Measurements from ENCODE around the gene UBE2D3.
A peak's percentile ranks its signal among the peaks of the same experiment; 100 is the strongest.

Gene UBE2D3

DNA sequence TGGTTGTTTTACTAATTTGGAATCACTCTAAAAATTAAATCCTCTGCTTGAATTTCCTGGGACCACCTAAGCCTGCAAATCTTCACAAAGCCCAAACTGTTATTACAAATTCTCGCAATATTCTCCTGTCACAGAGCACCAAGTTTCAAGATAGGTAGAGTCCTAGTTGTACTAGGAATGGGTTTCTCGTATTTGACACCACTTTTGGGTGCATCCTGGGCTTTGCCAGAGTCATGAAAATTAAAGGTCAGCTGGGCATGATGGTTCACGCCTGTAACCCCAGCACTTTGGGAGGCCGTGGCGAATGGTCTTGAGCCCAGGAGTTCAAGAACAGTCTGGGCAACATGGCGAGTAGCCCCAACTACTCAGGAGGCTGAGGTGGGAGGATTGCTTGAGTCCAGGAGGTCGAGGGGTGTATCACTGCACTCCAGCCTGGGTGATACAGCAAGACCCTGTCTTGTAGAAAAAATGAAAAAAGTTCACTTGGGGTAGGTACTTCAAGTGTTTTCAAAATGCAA lies 36.0 kb downstream of the UBE2D3 start:
- no peak for DNase-seq (ENCODE audit: low read depth in 2 of 2)

DNA sequence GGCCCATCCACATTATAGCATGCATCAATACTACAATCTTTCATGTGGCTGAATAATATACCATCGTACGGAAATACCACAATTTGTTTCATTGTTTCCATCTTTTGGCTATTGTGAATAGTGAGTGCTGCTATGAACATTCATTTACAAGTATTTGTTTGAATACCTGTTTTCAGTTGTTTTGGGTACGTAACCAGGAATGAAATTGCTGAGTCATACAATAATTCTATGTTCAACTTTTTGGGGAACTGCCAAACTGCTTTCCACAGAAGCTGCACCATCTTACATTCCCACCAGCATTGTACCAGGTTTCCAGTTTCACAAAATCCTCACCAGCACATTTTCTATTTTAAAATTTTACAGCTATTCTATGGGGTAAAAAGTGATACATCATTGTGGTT lies 38.0 kb downstream of the UBE2D3 start:
- no peak for DNase-seq (ENCODE audit: low read depth in 2 of 2)

DNA sequence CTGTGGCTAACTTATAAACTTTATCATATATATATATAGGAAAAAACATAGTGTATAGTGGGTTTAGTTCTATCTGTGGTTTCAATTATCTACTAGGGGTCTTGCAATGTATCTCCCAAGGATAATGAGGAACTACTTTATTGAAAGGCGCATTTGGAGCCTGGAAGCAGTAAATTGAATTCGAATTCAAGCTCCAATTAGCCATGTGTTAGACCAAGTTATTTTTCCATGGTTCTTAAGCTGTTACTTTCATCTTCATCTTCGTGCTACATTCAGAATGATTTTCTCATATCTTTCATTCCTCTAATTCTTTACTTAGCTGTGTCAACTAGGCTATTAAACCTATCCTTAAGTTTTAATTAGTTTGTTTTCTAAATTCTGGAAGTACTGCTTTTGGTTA lies 39.4 kb downstream of the UBE2D3 start:
- no peak for DNase-seq (ENCODE audit: low read depth in 2 of 2)

DNA sequence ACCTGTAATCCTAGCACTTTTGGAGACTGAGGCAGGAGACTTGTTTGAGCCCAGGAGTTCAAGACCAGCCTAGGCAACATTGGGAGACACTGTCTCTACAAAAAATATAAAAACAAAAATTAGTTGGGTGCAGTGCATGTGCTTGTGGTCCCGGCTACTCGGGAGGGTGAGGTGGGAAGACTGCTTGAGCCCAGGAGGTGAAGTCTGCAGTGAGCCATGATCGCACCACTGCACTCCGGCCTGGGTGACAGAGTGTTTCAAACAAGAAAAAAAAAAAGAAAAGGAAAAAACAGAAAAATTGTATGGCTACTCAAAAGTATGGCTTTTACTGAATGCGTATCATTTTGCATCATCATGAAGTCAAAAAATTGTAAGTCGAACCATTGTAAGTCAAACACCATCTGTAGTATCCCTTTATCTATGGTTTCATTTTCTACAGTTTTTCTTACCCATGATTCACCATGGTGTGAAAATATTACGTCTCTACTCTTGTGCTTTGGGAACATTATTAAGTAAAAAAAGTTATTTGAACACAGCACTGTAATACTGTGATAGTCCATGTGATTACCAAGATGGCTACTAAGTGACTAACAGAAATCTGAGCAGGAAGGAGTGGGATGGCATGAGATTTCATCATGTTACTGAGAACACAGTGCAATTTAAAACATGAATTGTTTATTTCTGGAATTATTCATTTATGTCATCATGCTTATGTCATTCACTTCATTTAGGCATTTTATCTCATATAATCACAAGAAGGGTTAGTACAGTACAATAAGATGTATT lies 40.1 kb downstream of the UBE2D3 start:
- no peak for DNase-seq (ENCODE audit: low read depth in 2 of 2)

DNA sequence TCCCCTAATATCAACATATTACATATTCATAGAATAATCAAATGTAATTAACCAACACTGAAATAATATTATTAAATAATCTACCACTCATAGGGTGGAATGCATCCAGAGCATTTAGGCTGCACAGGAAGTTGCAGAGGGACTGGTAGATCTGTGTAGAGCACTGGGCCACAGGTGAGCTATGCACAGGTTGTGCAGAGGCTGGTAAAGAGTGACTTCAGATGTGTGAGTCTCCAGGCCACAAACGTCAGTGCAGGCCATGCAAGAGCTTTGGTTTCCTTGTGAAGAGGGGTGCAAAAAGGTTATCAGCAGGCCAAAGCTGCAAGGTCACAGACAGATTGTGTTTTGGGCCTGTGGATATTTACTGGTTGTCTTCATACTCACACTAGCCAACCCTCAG lies 41.1 kb downstream of the UBE2D3 start:
- no peak for DNase-seq (ENCODE audit: low read depth in 2 of 2)

DNA sequence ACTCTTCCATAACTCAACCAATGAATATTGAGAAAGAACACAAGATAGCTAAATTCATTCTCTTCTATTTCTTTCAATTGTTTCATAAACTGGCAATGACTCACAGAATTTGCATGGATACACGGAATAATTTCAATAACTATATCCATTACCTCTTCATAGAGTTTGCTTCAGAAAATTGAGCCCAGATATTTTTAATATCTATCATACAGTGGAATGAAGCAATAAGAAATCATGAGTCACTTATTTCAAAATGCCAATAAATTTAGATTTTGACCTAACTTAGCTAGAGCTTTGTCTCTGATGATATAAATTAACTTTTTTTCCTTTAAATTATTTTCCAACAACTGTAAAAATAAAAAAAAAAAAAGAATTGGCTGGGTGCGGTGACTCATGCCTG lies 44.3 kb downstream of the UBE2D3 start:
- no peak for DNase-seq (ENCODE audit: low read depth in 2 of 2)

DNA sequence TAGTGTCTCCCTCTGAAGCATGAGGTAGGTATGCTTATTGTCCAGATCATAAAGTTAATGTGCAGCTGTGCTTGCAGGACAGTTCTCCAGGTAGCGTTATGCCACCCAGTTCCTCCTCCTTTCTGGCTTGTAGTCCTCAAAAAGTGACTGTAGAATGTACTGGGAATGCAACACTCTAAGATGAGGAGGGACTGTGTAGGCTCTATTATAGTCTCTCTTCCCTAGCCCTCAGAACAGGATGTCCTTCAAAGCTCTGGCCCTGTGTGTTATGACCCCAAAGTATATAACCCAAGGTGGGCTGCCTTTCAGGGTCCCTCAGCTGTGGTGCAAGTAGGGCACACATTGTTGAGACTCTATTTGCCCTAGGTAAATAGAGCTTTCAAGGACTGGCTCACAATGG lies 45.8 kb downstream of the UBE2D3 start:
- DNase-seq (ENCODE audit: low read depth in 2 of 2), result no peak

DNA sequence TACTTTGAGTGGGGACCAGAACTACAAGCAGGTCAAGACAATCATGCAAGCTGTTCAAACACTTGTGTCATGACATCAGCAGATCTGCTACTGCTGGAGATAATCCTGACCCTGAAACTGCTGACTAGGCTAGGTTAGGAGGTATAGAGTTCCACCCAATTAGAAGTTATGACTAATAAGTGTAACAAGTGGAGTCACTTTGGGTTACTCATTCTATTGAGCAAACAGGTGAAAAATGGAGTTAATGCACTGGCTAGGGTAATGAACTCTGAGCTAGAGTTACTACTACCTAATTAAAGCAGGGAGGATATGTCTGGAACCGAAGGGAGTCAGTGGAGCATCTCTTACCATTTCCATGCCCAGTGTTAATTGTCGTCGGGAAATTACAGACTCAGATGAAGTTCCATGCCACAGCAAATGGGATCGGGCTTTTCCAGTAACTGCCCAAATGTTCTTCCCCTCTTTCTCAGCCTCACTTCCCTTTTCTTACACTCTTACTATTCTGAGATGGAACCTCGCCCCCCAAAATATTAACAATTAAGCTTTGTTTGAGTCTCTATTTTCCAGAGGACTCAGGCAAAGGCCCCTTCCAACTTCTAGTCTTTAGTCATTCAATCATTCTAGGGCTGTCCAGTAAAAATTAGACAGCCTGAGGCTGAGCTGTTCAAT lies 46.7 kb downstream of the UBE2D3 start:
- no peak for DNase-seq (ENCODE audit: low read depth in 2 of 2)

DNA sequence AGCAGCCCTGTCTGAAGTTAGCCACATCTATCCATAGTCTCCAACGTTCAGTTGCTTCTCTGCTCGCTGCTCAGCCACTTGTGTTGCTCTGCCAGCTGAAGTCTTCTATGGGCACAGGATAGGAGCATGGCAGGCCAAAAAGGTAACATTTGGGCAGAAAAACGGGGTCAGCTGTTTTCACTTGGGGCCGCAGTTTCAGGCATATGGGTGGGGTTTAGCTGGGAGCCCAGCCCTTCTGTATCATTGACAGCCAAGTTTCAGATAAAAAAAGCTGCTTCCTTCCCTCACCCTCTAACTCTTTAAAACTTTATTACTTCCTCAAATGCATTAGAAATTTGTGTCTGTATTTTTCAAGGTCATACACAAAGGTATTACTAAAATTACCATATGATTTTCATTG lies 48.1 kb downstream of the UBE2D3 start:
- DNase-seq (ENCODE audit: low read depth in 2 of 2), result no peak

DNA sequence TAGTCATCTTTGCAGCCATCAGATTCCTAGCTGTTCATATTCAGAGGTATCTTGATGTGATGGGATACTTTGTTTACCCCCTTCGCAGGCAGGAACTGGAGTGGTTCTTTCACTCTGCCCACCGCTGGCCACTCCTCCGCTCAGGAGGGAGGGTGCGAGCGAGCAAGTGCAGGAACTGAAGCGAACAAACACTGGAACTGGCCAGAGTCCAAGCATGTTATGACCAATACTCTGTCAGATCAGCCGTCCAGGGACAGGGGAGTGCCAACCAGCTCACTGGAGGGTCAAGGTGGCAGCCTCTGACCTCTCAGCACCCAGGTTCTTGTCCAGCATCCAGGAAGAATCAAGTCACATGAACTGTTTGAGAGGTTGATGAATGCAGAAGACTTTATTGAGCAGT lies 48.6 kb downstream of the UBE2D3 start:
- DNase-seq (ENCODE audit: low read depth in 2 of 2), result no peak

DNA sequence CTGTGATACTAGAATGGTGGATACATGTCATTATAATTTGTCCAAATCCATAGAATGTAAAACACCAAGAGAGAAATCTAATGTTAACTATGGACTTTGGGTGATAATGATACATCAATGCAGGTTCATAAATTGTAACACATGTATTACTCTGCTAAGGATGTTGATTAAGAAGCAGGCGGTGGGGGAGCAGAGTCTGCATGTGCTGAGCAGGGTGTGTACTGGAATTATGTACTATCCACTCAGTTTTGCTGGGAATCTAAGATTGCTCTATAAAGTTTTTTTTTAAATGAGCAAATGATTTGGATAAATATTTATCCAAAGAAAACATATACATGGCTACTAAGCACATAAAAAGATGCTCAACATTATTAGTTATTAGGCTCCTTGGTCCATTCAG lies 51.5 kb downstream of the UBE2D3 start:
- no peak for DNase-seq (ENCODE audit: low read depth in 2 of 2)

DNA sequence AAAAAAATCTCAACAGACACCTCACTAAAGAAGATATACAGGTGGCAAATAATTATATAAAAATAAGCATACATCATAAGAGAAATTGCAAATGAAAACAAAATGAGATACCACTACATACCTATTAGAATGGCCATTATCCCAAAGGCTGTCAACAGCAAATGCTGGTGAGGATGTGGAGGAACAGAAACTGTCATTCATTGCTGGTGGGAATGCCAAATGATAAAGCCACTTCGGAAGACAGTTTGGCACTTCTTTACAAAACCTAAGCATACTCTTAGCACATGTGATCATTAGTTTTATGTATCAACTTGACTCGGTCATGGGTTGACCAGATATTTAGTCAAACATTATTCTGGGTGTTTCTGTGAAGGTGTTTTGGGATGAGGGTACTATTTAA lies 53.1 kb downstream of the UBE2D3 start:
- DNase-seq (ENCODE audit: low read depth in 2 of 2), result no peak

DNA sequence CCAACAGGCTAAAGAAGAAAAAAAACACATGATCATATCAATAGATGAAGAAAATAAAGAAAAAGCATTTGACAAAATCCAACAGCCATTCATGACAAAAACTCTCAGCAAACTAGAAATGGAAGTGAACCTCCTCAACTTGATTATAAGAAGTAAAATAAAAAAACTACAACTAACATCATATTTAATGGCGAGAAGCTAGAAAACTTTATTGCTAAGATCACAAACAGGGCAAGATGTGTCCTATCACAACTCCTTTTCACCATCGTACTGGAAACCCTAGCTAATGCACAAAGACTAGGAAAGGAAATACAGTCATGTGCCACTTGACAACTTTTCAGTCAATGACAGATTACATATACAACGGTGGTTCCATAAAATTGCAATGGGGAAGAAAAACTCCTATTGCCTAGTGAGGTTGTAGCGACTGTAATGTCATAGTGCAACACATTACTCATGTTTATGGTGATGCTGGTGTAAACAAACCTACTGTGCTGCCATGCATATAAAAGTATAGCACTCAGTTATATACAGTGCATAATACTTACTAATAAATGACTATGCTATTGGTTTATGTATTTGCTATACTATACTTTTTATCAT lies 54.5 kb downstream of the UBE2D3 start:
- no peak for DNase-seq (ENCODE audit: low read depth in 2 of 2)

DNA sequence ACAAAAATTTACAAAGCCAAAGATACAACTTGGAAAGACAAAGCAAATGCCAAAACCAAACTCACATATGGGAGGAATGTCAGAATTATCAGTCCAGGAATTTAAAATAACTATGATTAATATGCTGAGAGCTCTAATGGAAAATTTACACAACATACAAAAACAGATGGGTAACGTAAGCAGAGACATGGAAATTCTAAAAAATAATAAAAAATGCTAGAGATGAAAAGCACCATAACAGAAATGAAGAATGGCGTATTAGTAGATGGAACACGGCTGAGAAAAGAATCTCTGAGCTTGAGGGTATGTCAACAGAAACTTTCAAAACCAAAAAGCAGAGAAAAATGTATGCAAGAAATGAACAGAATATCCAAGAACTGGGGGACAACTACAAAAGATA lies 62.5 kb downstream of the UBE2D3 start:
- DNase-seq (ENCODE audit: low read depth in 2 of 2), result no peak

DNA sequence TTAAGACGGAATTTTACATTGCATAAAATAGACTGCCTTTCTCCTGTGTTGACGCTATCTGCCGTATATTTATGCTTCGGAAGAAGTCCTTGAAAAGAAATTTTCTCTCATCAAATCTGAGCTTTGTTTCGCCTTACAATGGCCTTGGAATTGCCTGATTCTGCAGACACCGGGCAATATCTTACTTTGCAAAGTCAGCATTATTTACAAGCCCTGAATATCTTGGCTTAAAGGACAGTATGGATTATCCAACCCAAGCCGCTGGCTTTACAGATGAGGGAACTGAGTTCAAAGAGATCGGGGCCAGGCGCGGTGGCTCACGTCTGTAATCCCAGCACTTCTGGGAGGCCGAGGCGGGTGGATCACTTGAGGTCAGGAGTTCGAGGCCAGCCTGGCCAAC lies 65.4 kb downstream of the UBE2D3 start:
- DNase-seq (ENCODE audit: low read depth in 2 of 2), result no peak

DNA sequence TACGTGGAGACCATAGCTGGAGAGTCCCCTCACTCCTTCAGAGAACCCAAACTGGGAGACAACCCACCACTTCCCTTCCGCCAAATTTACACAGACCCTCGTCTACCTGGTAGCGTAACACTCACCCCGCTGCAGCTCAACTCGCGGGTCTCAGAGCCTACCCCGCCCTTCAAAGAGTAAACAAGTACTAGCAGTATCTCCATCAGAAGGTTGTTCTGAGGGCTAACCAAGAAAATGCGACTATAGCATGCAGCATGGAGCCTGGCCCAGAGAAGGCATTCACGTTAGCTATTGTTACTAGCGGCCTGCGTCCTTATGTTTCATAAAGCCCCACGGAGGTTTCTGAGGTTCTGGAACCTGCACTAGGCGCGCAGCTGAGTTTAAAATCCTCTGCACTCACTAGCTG lies 66.1 kb downstream of the UBE2D3 start:
- peak in 1 of 2 donors; percentile 1 for DNase-seq (ENCODE audit: low read depth in 2 of 2)

DNA sequence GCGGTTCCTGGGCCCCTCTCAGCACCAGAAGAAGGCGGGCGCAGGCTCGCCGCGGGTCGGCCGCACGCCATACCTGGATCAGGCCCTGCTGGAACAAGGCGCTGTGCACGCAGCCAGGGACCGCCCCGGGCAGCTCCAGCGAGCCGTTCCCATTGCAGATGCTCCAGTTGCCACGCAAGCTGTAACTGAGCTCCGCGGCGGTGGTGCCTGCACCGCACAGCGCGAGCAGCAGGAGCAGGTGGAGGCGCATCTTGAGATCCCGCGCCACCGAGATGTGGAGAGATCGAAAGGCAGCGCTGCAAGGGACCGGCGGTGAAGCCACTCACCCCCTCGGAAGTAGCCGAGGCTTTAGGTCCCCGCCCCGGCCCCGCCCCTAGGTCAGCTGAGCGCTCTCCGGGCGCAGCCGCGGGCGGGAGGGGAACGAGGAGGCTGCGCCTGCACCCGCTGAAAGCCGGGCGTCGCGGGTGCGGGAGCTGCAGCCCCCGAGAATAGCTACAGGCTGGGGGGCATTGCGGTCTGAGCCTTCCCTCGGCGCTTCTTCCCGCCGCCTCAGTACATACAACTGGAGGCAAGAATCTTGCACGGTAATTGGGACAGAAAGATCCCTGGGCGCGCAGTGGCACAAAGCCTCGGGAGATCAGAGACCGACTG lies 66.6 kb downstream of the UBE2D3 start, which contains the start of gene MANBA:
TSS of gene MANBA (minus strand) at position 324 of the 651 bp plus-strand sequence. CDS start at position 250, 74 bp downstream.
- peak; percentile 74 to 76 for DNase-seq (ENCODE audit: low read depth in 2 of 2)

DNA sequence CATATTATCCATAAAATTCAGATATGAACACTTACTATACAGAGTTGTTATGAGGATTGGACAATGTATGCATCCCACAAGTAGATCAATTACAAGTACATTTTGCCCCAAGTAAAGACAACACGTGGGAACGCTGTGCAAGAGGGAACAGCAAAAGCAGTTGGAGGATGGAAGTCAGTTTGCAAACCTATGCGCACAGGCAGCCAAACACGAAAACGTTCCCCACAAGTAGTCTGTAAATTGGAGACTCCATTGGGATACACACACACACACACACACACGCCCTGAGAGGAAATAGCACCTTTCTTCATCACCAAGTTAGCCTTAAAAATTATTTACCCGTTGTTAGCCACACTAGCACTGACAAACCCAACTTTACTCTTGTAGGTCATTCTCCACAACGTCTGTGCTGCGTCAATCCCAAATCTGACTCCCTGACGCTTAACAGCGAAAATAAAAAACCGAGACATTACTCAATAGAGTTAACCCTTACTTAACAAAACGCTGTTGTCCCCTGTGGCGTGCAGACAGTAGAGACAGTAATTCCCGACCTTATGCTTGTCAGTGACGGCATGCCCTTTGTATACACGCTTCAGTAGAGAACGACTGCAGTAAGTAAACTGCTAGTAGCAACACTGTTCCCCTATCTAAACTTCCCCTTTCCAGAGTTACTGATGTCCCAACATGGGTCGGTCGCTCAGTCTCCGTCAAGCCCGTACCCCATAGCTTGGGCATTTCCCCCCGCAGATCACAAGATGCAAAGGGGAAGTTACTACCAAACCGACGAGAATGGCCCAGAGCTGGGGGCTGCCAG lies 67.3 kb downstream of the UBE2D3 start:
- DNase-seq (ENCODE audit: low read depth in 2 of 2), result peak in 1 of 2 donors; percentile 2

DNA sequence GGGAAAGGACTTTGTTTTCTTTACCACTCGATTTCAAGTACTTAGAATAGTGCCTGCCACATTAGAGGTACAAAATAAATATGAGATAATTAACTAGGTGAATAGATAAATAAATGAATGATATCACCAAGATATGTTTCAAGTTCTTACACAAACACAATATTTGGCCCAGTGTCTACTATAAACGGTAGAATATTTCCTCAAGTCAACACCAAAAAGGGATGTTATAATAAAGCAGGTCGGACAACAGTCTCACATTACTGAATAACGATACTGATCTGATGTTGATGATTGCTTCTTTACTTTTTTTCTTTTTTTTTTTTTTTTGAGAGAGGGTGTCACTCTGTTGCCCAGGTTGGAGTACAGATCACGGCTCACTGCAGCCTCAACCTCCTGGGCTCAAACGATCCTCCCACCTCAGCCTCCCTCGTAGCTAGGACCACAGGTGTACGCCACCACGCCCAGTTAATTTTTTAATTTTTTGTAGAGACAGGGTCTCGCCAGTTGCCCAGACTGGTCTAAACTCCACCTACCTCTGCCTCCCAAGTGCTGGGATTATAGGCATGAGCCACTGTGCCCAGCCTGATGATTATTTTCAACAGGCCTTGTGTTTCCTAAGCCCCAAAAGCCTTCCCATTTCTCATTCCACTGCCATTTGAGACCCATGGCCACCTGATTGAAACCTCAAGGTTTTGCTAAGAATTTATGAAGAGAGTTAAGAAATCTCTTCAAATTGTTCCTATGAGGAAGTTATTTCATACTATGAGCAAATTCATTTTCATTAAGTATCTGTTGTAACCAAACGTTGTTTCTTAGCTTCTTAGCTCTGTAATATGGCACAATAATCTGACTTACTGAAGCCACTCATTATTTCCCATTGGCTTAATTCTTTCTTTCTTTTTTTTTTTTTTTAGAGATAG lies 68.8 kb downstream of the UBE2D3 start:
- no peak for DNase-seq (ENCODE audit: low read depth in 2 of 2)

DNA sequence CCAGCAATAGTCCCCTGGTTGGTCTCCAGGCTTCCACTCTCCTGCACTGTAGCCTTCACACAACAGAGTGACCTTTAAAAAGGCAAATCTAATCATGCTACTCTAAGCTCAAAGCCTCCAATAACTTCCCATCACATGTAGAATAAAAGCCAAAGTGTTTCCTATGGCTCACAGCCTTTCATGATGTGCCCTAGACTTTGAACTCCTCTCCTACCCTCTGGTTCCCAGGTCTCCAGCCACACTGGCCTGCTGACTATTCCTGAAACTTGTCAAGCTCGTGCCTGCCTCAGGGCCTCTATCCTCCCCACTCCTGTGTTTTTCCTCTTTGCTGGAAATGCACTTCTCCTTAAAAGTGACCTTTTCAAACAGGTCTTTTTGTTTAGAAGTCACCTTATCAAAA lies 69.7 kb downstream of the UBE2D3 start:
- DNase-seq (ENCODE audit: low read depth in 2 of 2), result no peak
